Non-pigmented ciliary epithelial cell (primary cell): ENCODE data around the gene CINP.

ENCODE experiments used
- DNase-seq: peaks from one replicate; pipeline ENCODE4 v3.0.0-alpha.2; 2010; ENCODE audit warnings: low read depth

Gene CINP

DNA sequence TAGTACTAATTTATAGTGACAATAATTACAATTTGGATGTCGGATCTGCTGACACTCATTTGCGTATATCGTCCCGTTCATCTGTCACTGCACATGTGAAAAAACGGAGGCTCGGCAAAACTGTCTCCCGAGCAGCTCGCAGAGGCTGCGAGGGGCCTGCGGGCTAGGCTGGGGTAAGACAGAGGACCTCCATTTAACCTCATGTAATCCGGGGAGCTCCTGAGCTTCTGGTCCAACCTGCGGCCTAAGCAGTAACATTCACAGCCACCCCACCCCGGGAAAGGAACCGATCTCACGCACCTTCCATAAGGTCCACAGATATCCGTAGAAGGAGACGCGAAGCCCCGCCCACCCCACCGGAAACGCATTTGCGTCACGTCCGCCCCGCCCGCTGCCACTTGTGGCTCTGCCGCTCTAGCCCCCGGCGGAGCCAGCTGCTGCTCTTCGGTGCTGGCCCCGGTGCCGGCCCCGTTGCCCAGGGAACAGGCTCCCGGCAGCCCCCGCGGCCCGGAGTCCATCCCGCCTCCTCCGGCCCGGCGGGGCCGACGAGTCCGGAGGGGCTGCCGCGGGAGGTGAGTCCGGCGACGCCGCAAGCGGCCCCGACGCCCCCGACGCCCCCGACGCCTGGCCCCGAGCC, at the start of gene CINP, which contains the start of gene TECPR2:
Gene CINP, minus strand, starts transcription at position 346 of the 637 bp plus-strand sequence. Its CDS starts 39 bp downstream, at position 307.
Gene TECPR2, plus strand, starts transcription at position 397 of the 637 bp plus-strand sequence. CDS start 13,781 bp downstream, outside the sequence.
- DNase-seq = peak; percentile 63

GRCh38 chr14:102408724-102409123, 46.0 kb upstream of the CINP start:
- DNase-seq = no peak

DNA sequence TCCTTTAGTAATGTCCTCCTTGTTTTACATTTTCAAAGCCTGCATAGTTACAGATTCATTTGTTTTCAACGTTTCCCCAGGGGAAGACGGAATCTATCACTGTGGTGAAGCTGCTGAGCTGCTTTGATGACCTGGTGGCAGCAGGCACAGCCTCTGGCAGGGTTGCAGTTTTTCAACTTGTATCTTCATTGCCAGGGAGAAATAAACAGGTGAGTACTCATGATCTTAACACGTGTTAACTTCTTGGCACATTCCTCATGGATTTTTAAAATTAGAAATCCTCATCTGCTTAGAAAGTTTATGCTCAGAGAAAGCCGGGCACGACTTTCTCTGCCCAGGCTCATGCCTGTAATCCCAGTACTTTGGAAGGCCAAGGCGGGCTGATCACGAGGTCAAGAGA, 44.6 kb upstream of the CINP start:
- DNase-seq = no peak

- no peak for DNase-seq
Measured at GRCh38 chr14:102403028-102403427, 40.3 kb upstream of the CINP start.

DNA sequence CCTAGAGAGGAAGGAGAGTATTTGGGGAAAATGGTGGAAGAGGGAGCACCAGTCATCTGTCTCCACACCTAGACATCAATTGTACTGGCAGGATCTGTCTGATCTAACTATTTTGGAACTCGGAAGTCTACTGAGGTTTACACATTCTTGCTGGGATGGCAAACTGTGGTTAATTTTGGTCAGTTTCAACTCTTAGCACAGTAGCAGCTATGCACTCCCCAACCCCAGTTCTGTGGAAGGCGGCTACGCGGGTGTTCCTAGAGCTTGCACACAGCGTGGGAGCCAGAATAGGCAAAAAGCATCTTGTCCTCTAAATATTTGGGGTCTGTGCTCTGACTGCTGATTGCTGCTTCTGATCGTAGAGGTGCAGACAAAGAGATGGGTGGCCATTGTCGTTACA, 33.8 kb upstream of the CINP start:
- DNase-seq = no peak

- no peak for DNase-seq
Measured at GRCh38 chr14:102394717-102395375, 32.2 kb upstream of the CINP start.

- no peak for DNase-seq
Measured at GRCh38 chr14:102392506-102392905, 29.8 kb upstream of the CINP start.

- DNase-seq = no peak
Measured at GRCh38 chr14:102390064-102390855, 27.6 kb upstream of the CINP start.

DNA sequence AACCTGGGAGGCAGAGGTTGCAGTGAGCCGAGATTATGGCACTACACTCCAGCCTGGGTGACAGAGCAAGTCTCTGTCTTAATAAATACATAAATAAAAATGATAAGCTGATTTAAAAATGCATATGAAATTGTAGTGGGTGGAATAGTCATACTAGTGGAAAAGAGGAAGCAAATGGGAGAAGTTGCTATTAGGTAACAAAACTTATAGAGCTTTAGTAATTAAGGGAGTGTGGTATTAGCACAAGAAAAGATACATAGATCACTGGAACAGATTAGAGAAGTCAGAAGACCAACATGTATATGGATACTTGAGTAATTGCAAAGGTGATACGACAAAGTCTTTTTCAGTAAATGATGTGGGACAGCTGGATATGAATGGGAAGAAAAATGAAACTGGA, 26.6 kb upstream of the CINP start:
- DNase-seq = no peak

DNA sequence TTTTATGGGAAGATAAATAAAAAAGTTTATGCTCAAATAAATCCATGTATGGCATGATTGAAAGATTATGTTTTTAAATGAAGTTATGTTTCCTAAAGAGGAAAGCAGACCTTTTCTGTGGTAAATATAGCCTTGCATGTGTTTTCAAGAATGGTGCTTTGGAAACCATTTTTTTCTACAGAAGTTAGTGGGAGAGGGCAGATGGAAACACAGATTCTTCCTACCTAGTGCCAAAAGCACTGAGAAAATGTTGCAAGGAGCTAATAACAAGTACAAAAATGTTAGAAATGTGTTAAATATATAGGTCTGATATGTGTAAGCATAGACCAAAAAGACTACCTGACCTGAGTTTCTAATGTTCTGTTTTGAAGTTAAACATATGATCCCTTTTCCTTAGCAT, 24.4 kb upstream of the CINP start:
- DNase-seq = no peak

DNA sequence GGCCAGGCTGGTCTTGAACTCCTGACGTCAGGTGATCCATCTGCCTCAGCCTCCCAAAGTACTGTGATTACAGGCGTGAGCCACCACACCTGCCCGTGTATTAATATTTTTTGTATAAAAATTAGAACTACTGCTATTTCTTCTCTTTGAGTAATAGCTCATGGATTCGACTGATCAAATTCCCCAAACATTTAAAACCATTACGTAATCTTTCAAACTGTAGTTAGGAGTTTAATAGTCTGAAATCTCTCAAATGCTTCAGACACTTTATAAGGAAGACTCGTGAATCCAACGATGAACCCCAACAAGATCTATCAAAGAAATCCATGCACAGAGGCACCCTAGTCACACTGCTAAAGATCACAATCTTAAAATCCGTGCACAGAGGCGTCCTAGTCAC, 16.1 kb upstream of the CINP start:
- no peak for DNase-seq

- DNase-seq = no peak
Measured at GRCh38 chr14:102377696-102378095, 15.0 kb upstream of the CINP start.

DNA sequence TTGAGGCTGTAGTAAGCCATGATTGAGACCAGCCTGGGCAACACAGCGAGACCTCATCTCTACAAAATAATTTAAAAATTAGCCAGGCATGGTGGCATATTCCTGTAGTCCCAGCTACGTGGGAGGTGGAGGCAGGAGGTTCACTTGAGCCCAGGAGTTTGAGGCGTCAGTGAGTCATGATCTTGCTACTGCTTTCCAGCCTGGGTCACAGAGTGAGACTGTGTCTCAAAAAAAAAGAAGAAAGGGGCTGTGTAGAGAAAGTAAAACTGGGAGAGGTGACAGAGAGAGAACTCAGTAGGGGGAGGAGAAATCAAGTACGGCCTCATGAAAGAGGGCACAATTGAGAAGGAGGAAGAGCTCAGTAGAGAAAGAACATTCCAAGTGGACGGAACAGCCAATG, 12.4 kb upstream of the CINP start:
- no peak for DNase-seq

GRCh38 chr14:102374264-102374663, 11.6 kb upstream of the CINP start:
- DNase-seq = no peak

GRCh38 chr14:102373110-102373509, 10.4 kb upstream of the CINP start:
- no peak for DNase-seq

- DNase-seq = no peak
Measured at GRCh38 chr14:102371361-102371760, 8.7 kb upstream of the CINP start.

DNA sequence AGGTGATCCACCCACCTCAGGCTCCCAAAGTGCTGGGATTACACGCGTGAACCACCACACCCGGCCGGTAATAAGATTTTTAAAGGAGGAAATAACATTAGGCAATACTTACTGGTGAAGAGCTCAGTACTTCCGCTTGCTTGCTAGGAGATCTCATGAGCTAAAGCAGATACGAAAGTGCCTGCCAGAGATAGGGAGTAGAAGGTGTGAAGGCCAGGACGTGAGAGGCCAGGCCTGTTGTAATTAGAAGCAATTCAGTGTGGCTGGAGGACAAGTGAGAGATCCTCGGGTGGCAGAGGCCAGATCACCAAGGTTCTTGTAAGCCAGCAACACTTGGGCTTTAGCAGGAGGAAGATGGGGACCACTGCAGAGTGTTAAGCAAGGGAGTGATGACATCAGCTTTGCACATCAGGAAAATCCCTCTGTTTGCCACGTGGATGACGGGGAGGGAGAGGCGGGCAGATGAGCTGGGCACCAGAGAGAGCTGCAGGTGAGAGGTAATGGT, 7.7 kb upstream of the CINP start:
- DNase-seq = no peak

GRCh38 chr14:102363182-102363943, 673 bp upstream of the CINP start:
- no peak for DNase-seq

GRCh38 chr14:102362084-102362483, 606 bp downstream of the CINP start:
- no peak for DNase-seq

DNA sequence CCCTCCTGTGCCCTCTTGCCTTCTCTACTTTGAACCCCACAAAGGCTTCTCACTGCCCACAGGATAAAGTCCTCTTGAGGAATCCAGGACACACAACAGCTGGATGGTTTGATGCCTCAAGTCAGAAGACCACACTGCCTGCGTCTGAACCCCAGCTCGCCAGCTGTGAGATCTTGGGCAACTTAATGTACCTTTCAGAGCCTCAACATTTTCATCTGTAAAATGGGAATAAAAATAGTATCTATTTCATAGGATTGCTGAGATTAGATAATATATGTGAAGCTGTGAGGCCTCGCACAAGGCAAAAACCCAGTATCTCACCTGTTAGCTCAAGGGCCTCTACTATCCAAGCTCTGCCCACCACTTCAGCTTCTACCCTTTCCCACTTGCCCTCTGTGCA, 2.3 kb downstream of the CINP start:
- no peak for DNase-seq

GRCh38 chr14:102359341-102359740, 3.3 kb downstream of the CINP start:
- no peak for DNase-seq

GRCh38 chr14:102356280-102356679, 6.4 kb downstream of the CINP start:
- no peak for DNase-seq
